ENCODE data around the gene SCYL1.
A peak's percentile ranks its signal among the peaks of the same experiment; 100 is the strongest.

The SCYL1 gene

DNA sequence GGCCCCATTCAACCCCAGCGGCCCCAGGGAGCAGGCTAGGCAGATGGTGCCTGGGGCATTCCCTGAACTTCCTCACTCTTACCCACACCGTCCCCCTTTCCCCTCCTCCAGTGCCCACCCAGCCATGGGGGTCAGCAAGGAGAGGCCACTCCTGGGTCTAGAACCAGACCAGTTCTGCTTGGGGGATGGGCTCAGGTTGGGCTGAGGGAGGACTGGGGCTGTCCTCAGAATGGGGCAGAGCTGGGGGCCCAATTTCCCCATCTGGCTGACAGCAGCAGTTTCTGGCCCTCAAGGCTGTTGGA is 12.4 kb downstream of the SCYL1 start:
- DNase-seq (ENCODE audit: low read depth), result no peak

DNA sequence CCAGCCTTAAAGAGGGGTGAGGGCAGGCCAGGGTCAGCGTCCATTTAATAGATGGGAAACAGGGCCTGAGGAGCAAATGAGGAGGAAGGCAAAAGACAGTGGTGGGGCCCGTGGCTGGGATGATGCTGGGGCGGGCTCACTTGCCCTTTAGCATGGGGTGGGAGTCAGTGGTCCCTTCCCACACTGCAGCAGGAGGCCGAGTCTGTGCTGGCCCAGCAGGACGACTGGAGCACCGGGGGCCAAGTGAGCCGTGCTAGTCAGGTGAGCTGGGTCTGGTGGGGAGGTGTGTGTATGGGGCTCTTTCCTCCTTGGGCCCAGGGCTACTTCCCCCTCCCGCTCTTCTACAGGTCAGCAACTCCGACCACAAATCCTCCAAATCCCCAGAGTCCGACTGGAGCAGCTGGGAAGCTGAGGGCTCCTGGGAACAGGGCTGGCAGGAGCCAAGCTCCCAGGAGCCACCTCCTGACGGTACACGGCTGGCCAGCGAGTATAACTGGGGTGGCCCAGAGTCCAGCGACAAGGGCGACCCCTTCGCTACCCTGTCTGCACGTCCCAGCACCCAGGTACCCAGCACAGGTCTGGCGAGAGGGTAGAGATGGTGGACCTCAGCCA is 12.8 kb downstream of the SCYL1 start:
- DNase-seq (ENCODE audit: low read depth), result no peak

DNA sequence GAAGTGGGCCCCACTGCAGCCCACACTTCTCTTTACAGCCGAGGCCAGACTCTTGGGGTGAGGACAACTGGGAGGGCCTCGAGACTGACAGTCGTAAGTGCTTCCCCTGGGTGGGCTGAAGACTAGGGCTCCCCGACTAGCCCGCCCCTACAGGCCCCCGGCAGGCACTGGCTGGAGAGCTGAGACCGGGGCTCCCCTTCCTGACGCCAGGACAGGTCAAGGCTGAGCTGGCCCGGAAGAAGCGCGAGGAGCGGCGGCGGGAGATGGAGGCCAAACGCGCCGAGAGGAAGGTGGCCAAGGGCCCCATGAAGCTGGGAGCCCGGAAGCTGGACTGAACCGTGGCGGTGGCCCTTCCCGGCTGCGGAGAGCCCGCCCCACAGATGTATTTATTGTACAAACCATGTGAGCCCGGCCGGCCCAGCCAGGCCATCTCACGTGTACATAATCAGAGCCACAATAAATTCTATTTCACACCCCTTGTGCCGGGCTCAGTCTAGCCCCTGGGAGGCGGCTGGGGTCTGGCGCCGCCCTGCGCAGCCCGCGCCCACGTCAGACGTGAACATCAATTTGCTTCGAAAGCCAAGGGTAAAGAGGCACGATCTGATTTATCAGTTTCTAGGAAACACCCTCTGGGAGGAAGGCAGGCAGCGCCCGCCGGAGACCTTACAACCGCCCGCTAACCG is 13.5 kb downstream of the SCYL1 start:
- DNase-seq (ENCODE audit: low read depth), result no peak

DNA sequence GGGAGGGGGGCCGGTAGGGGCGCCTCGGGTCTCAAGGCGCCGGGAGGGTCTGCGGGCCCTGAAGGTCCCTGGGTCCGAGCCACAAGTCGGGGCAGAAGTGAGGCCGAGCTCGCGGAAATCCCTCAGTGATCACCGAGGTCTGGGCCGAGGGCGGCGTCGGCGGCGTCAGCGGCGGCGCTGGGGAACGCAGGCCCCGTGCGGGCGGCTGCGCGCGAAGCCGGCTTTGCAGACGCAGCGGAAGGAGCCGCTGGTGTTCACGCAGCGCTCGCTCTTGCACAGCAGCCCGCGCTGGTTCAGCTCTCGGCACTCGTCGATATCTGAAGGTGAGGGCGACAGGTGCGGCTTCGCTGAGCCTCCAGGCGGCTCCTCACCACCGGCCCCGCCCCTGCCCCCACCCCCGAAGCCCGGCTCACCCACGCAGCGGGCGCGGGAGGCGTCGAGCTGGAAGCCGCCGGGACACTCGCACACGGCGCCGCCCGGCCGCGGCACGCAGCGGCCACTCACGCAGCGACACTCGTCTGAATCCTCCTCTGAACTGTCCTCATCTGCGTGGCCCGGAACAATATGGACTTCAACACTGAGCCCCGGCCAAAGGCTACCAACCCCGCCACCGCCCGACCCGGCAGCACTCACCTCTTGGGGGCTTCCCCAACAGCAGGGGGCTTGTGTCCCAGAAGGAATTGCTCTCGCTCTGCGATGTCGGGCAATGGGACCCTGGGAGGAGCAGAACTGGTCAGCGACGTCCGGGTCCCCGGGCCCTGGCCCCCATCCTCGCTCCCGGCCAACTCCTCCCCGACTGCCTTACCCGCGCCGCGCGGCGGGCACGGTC is 14.2 kb downstream of the SCYL1 start:
- DNase-seq (ENCODE audit: low read depth), result no peak

DNA sequence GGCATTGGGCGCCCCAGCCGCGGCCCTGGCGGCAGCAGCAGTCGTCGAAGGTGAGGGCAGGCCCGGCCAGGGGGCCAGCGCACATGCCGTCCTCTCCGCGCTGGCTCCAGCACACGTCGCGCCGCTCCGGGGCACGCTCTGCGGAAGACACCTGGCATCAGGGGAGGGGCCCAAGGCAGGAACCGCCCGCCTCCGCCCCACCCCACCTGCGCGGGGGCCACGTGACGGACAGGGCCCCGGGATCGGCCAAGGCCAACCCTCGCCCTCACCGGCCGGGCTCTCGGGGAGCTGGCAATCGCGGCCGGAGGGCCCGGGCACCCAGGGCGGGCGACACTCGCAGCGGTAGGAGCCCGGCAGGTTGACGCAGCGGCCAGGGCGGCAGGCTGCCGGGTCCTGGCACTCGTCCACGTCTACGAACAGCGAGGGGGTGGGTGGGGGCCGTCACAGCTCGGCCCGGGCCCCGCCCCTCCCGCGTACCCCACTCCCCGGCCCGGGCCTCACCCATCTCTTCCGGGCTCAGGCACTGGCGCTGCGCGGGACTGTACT is 14.9 kb downstream of the SCYL1 start:
- DNase-seq (ENCODE audit: low read depth), result no peak

DNA sequence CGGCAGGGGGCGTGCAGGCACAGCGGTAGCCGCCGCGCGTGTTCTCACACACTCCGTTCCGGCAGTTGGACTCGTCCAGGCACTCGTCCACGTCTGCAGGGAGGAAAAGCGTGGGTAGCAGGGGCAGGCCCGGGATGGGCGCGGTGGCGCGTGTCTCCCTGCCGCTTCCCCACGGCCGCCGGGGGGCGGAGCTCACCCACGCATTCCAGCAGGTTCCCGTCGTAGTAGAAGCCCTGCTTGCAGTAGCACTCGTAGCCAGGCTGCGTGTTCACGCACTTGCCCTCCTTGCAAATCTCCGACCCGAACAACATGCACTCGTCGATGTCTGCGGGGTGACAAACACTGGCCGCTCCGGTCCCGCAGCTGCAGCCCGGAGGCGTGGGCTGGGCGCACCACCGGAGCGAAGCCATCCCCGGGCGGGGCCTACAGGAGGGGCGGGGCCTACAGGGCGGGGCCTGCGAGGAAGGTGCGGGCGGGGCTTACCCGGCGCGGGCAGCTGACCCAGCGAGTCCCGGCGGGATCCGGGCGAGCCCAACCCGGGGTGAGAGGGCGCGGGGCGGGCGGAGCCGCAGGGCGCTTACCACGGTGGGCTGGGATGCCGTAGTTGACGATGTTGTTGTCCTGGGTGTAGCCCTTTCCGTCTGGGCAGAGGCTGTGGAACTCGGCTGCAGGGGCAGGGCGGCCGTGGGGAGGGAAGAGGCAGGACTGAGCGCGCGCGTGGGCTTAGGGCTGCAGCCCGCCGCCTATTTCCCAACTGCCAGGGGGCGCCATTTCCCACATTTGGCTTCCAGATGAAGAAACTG is 15.6 kb downstream of the SCYL1 start:
- peak; percentile 74 for DNase-seq (ENCODE audit: low read depth)

DNA sequence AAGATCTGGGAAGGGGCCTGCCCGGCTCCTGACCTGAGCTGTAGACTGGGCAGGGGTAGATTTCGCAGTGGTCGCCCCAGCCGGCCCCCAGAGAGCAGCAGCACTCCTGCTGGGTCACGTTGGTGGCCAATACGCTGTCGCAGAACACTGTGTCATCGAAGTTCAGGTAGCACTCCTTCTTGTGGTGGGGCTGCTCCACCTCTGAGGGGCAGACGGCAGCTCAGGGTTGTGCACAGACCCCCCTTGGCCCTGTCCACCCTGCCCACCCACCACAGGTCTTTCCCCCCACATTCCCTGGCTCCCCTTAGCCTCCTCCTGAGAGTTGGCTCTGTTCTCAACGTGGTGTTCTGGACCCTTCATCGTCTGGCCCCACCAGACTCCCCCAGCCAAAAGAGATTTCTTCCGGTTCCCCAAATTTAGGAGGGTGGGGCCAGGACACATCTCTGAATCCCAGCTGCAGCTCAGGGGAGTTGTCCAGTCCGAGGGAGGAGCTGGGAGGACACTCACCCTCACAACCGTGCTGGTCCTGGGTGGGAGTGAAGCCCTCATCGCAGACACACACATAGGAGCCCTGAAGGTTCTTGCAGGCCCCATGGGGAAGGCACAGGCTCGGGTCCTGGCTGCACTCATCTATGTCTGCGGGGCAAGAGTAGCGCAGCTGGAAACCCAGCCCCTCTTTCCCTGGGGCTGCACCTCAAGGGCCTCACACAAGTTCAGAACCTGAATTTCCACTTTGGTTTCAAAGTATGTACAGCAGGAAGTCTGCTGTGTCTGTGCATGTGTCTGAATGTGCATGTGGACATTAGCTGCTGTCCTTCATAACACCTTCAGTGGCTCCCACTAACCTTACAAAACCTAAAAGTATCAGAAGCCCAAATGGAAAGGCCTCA is 16.5 kb downstream of the SCYL1 start:
- DNase-seq (ENCODE audit: low read depth), result no peak

DNA sequence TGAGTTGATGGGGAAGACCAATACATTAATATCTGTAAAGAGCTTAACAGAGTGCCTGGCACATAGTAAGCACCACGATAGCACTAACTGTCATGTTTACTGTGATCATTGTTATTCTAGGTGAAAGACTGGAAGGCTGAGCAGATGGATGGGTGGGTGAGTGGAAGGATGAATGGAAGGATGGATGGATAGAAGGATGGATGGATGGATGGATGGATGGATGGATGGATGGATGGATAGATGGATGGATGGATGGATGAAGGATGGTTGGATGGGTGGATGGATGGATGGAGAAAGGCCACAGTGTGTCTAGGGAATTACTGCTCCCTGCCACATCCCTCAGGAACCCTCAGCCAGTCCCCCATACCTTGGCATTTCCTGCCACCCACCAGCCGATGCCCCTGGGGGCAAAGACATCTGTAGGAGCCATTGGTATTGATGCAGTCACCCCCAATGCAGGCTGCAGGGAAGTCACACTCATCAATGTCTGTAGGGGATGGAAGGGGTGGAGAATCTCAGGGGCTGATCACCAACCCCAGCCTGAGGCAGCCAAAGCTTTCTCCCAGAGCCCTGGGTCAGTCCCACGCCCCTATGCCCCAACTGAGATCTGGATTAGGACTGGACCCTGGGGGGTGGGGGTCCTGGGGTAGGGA is 18.0 kb downstream of the SCYL1 start:
- no peak for DNase-seq (ENCODE audit: low read depth)

DNA sequence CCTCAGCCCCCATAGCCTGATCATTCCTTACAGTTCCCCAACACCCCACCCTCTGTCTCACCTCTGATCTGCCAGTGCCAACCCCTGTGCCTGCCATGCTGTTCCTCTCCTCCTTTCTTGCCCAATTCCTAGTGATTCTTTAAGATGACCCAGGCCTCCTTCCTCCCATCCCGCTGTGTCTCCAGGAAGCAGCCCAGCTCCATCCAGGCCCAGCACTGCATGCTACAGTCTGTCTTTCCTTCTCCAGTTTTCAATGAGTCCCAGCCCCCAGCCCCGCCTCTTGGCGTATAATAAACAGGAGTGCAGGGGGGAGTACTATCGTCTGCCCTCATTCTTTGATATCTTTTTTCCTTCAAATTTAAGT is 21.0 kb downstream of the SCYL1 start:
- DNase-seq (ENCODE audit: low read depth), result no peak

DNA sequence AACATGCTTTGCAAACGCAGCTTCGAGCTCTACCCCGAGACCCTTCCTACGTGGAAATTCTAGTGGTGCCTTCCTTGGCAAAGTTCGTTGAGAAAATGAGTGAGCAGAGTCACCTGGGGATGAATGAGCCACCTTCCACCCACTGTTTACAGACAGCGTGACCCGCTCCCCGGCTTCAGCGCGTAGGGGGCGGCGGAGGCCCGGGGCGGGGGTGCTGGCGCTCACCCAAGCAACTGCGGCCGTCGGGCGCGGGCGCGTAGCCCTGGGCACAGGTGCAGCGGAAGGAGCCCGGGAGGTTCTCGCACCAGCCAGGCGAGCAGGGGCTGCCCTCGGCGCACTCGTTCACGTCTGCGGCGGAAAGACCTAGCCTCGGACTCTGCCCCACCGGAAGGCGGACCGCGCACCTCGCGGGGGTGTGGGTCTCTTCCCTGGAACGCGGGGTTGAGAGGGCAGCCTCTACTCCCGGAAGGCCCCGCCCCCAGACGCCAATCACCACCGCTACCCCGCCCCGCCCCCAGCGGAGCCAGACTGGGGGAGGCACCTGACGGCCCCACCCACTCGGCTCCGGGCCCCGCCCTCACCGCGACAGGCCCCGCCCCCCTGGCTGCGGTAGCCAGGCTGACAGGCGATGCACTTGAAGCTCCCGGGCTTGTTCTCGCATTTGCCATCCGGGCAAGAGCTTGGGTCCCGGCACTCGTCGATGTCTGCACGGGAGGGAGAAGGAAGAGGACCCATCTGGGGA is 21.5 kb downstream of the SCYL1 start:
- DNase-seq (ENCODE audit: low read depth), result peak; percentile 97

DNA sequence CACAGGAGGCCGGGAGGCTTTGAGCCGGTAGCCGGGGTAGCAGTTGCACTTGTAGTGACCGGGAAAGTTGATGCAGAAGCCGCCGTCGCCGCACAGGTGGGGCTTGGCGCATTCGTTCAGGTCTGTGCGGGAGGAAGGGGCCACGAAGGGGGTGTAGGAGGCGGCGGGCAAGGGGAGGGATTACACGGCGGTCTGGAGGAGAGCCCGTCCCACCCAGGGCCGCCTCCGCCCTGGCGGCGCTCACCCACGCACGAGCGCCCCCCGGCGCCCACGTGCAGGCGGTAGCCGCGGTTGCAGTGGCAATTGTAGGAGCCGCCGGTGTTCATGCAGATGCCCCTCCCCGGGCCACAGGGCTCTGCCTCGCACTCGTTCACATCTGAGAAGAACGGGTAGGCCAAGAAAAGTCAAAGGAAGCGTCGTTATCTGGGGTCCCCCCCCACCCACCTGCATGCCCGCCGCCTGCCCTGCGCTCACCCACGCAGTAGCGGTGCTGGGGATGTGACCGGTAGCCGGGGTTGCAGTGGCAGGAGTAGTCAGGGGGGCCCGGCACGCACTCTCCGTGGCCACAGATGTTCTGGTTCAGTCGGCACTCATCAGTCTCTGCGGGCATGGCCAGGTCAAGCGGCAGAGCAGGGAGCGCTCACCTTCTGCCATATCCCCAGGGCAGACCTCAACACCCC is 22.7 kb downstream of the SCYL1 start:
- no peak for DNase-seq (ENCODE audit: low read depth)

DNA sequence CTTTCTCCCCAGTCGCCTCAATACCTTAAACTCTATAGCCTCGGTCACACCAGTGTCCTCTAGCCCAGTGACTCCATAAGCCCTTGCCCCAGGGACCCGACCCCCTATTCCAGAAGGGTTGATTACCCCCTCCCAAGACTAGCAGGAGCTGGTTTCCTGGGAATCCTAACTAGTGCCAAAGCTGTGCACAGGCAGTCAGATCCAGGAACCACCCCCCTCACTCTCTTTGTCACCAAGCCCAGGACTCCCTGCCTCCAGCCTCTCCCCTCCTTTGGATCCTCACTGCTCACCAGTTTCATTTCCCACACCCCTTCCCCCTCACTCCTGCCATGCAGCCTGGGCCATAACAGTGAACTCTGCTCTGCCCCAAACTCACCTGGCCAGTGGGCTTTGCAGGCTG is 23.5 kb downstream of the SCYL1 start:
- DNase-seq (ENCODE audit: low read depth), result no peak

DNA sequence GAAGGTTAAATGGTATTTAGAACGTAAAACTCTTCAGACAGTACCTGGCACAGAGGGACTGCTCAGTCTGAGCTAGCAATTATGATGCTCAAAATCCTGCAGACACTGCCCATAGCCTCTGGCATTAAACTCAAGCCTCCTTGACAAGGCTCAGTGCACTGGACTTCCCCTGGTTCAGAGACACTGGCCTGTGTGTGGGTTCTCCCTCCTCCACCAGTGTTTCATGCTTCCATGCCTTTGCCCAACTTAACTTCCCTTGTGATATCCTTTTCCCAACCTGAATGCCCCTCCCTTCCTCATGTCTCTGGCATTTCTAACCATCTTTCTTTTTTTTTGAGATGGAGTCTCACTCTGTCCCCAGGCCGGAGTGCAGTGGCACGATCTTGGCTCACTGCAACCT is 24.2 kb downstream of the SCYL1 start:
- no peak for DNase-seq (ENCODE audit: low read depth)

DNA sequence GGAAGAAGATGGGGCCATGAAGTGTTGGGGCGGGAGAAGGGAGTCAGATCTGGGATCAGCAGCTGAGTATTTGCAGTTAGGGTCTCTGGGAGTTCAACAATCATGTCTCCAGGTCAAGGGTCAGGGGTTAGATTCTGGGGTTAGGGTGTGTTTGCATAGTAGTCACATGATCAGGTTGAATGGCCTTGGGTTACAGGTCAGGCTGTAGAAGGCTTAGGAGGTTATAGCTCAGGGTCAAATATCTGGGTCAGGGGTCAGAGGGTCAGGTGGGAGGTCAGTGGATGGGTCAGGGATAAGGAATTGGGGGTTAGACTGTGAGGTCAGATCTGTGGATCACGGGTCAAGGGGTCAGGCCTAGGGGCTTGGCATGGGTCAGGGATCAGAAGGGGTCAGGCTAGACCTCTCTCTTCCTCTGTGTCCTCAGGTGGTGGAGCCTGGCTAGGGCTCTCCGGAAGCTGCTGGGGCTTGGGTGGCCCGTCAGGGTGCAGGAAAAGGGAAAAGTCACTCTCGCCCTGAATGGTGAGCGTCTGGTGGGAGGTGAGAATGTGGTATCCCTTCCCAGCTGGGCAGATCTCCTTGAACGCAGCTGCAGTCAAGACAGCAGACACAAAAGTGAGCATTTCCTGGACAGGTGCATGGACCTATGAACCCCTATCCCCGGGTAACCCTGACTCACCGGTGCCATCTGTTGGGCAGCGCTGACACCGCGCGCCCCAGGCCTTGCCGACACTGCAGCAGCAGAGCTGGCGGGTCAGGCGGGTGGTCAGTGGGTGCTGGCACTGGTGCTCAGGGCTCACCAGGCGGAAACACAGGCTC is 26.9 kb downstream of the SCYL1 start:
- DNase-seq (ENCODE audit: low read depth), result no peak

DNA sequence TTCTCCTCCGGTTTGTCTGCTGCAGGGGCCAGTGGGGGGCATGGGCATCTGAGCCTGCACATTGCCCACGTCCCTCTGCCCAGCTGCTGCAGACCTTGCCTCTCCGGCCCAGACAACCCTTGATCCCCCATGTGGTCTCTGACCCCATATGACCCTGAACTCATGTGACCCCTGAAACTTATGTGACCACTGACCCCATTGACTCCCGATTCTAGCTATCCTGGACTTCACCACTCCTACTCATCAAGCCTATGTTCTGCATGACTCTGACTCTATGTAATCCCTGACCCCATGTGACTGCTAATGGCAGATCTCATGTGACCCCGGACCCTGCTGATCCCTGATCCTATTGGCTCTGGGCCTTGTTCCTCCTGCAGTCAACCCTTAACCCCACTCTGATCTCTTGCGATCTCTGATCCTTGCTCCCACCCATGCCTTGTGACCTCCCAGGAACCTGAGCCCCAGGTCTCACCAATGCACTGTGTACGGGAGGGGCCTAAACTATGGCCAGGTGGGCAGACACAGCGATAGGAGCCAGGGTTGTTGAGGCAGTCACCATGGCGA is 27.6 kb downstream of the SCYL1 start:
- DNase-seq (ENCODE audit: low read depth), result no peak

DNA sequence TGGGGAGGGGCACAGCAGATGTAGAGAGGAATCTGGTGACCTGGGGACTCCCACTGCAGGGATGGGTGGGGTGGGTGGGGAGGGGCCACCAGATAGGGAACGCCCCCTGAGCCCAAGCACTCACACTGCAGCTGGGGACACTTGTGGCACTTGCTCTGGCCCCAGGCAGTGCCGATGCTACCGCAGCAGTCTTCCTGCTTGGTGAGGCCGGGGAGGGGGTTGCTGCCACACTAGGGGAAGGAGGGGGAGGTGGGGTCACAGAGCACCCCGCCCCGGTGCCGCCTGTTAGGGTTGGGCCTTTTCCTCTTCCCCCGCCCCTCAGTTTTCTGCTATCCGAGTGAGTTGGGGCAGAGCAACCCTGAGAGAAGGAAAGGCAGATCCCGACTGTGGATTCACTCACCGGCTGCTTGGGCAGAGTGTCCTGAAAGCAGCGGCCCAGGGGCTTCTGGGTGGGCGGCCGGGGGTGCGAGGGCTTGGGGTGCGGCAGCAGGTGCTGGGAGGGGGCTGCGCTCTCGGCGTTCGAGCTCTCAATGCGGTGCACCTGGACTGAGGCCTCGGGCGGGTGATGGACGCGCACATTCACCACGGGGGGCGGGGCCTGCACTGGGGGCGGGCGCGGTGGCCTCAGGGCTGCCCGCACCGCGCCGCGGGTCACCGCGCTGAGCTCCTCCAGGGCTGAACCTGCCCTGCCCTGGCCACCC is 28.6 kb downstream of the SCYL1 start:
- DNase-seq (ENCODE audit: low read depth), result no peak

DNA sequence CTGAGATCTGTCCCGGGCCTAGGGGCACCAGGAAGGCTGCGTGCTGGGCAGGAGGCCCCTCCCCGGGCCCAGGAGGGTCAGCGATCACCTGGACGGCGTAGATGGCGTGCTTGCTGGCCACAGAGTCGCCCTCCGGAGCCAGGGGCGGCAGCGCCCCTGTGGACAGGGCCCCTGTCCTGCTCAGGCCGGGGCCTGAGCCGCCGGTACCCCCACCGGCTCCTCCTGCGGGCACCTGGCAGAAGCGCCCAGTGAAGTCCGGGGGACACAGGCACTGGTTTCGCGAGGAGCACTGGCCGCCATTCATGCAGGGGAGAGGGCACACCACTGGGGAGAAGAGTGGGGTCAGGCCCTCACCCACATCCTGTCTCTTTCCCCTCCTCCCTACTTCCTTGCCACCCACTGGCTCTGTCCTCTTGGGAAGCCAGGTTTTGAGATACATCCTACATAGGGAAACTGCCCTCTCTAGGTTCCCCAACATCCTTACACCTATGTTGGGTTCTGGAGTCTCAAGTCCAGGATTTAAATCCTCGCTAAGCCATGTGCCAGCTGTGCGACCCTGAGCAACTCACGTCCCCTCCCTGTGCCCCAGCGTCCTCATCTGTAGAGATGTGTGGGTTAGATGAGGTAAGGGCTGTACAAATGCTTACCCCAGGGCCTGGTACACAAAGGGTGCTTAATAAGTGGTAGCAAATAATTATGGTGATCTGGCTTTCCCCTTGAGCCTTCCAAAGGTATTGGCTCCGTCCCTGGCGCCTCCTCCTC is 29.4 kb downstream of the SCYL1 start:
- DNase-seq (ENCODE audit: low read depth), result no peak
